Left ventricle myocardium inferior (tissue), 1 donor: ENCODE results near the gene WDR76. TPM values are rescaled to one million over a fixed set of nuclear protein-coding genes. Genes with fewer than 3 reads are reported as not detected.
"Not testable (repeated sequence)": the region's sequence is repeated elsewhere in the genome, so short reads cannot be mapped to it uniquely, and the experiment has no call there.

Experiments used
- DNase-seq: peaks from one replicate; pipeline ENCODE4 v3.0.0-alpha.2; 2020
- H3K27ac ChIP-seq: fragments of 200-600 bp; replicated peaks from 2 replicates; pipeline ENCODE4 v1.8.0; 2021
- H3K27me3 ChIP-seq: fragments of 200-600 bp; 2 replicates; pipeline ENCODE4 v1.8.0; 2021; ENCODE audit warnings: low read depth
- H3K36me3 ChIP-seq: fragments of 200-600 bp; 2 replicates; pipeline ENCODE4 v1.8.0; 2021
- H3K4me1 ChIP-seq: fragments of 200-600 bp; 2 replicates; pipeline ENCODE4 v1.8.0; 2021
- H3K4me3 ChIP-seq: fragments of 200-600 bp; 2 replicates; pipeline ENCODE4 v1.8.0; 2021; ENCODE audit warnings: mild to moderate bottlenecking, moderate library complexity
- H3K9me3 ChIP-seq: fragments of 200-600 bp; replicated peaks from 2 replicates; pipeline ENCODE4 v1.8.0; 2021
- intact Hi-C: fragments of 100-400 bp; cut with micrococcal nuclease; formaldehyde crosslinking; loops from one replicate; pipeline ENCODE4 v1.11.0; 2022
- total RNA-seq: library from RNA; stranded (reverse); fragmentation: NEBNext Ultra II Directional; extraction: Animal tissue kit (Norgen Biotek cat#: 25700); gene quantifications from one replicate; pipeline ENCODE4 v1.2.1, GENCODE V29; 2021
- TF ChIP-seq, protein P1 (sequence below): fragments of 200-600 bp; IDR thresholded peaks from 2 replicates; pipeline ENCODE4 v1.8.0; 2021; ENCODE audit warnings: antibody characterized with exemption, mild to moderate bottlenecking, borderline replicate concordance
- donor health status: DM: no; HTN: yes; CAD: no; lungs with severe emphysema.

Gene WDR76
- total RNA-seq, 1 donor from 2014 or later, result 1.8 TPM

DNA sequence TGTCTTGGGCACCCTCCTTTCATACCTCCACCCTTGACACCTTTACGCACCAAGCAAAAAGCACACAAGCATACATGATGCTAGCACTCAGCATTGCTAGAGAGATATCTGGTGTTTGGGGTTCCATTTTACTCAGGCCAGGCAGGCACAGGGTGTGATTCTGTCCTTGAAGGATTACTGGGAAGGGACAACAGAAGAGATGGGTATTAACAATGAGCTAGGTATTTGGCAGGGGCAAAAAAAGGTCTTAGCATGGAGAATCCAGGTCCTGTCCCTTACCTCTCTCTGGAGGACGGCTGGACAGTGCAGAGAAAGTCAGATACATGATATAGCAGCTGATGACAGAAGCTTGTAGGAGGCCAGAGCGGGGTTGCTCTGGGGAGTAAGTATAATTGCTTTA is 30.2 kb upstream of the WDR76 start:
- H3K27me3 ChIP-seq, result no peaks in the 10 kb centered on the region
- TF ChIP-seq, protein P1, sequence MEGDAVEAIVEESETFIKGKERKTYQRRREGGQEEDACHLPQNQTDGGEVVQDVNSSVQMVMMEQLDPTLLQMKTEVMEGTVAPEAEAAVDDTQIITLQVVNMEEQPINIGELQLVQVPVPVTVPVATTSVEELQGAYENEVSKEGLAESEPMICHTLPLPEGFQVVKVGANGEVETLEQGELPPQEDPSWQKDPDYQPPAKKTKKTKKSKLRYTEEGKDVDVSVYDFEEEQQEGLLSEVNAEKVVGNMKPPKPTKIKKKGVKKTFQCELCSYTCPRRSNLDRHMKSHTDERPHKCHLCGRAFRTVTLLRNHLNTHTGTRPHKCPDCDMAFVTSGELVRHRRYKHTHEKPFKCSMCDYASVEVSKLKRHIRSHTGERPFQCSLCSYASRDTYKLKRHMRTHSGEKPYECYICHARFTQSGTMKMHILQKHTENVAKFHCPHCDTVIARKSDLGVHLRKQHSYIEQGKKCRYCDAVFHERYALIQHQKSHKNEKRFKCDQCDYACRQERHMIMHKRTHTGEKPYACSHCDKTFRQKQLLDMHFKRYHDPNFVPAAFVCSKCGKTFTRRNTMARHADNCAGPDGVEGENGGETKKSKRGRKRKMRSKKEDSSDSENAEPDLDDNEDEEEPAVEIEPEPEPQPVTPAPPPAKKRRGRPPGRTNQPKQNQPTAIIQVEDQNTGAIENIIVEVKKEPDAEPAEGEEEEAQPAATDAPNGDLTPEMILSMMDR, result no peak
- H3K9me3 ChIP-seq, result no peaks in the 10 kb centered on the region
- peaks cover 57% of the 10 kb centered on the region for H3K36me3 ChIP-seq
- H3K27ac ChIP-seq, result peak overlapping the region; percentile 24
- no peak for DNase-seq
- intact Hi-C loops, result no loop called here
- H3K4me3 ChIP-seq, result no peak overlapping the region
- peaks cover 94% of the 10 kb centered on the region for H3K4me1 ChIP-seq

DNA sequence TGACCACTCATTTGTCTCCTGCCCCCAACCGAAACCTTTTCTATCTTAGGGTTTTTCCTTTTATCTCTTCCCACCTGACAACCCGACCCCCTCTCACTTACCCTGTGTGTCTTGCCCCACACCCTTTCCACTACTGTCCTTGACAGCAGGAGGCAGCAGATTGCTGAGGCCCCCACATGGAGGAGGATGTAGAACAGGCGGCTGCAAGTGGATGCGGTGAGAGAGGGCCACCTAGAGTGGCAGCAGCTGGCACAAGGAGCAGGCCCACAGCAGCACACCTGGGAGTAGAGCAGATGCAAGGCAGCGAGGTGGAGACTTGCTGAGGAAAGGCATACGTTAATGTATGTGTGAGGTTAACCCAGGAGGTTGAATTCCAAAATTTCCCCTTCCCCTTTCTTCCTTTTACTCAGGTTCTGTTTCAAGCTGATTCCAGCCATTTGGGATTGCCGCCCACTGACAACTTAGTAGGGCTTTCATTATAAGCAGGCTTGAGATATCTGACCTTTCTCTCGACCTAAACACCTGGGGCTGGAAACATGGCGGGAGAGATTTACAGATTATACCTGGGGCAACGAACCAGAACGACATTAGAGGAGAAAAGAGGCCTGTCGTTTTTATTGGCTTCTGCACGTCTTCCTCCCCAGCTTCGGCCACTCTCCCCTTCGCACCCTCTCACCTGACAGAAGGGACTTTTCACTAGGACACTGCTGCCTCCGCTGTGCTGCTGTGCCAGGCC is 27.4 kb upstream of the WDR76 start:
- Histone ChIP-seq H3K27me3 (no peaks in the 10 kb centered on the region), H3K36me3 (peaks cover 71% of the 10 kb centered on the region), H3K27ac (peak overlapping the region; percentile 88), H3K9me3 (no peaks in the 10 kb centered on the region), H3K4me1 (peaks cover 75% of the 10 kb centered on the region), H3K4me3 (no peak overlapping the region)
- no peak for DNase-seq
- intact Hi-C loops, result no loop called here
- TF ChIP-seq, protein P1, result no peak

- peaks cover 70% of the 10 kb centered on the region for H3K4me1 ChIP-seq
- H3K9me3 ChIP-seq, result no peaks in the 10 kb centered on the region
- no peaks in the 10 kb centered on the region for H3K27me3 ChIP-seq
- intact Hi-C loops, result no loop called here
- H3K36me3 ChIP-seq, result peaks cover 71% of the 10 kb centered on the region
- peak within 1 kb of the TSS; percentile 88 for H3K27ac ChIP-seq
- TF ChIP-seq, protein P1, result no peak
- no peak for DNase-seq
- peak within 1 kb of the TSS; percentile 94 for H3K4me3 ChIP-seq
Observed at GRCh38 chr15:43799945-43800285, 26.9 kb upstream of the WDR76 start, which contains the start of gene SERINC4. Gene SERINC4, minus strand, starts transcription at chr15:43800220. Its CDS starts 234 bp downstream, at chr15:43799986.

DNA sequence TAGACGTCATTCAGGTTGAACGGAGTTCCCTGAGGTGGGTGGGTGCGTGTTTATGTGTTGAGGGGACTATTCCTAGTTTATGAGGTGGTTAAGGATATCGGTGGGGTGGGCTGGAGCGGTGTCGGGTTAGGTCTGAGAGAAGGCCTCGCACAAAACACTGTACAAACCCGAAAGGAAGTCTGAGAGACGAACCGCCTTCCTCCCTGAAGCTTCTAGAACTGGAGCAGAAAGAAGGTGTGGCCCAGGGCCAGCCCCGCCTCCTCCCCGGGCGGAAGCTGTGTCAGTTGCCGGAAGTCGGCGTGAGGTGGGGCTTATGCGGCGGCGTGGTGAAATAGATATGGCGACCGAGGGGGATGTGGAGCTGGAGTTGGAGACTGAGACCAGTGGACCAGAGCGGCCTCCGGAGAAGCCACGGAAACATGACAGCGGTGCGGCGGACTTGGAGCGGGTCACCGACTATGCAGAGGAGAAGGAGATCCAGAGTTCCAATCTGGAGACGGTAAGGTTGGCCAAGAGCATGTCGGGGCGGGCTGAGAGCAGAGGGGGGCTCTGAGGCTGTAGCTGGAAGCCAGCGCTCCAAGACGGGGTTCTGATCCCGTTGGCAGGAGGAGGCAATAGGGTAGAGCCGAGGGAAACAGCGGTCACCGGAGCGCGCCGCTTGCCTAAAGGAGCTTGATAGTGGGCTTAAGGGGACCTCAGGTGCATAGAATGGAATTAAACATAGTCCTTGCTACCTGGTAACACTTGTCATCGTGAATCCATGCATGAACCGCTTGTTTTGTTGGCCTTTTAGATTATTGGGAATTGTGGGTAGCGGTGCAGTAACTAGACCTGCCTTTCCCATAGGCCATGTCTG is 26.3 kb upstream of the WDR76 start, which contains the start of gene HYPK:
Gene HYPK, plus strand, starts transcription at position 314 of the 856 bp plus-strand sequence. Its CDS starts 24 bp downstream, at position 338.
- DNase-seq, result peak; percentile 95
- intact Hi-C loops, result no loop called here
- peaks cover 64% of the 10 kb centered on the region for H3K4me1 ChIP-seq
- no peaks in the 10 kb centered on the region for H3K27me3 ChIP-seq
- TF ChIP-seq, protein P1, result no peak
- peaks cover 71% of the 10 kb centered on the region for H3K36me3 ChIP-seq
- H3K4me3 ChIP-seq, result peak within 1 kb of the TSS; percentile 94
- no peaks in the 10 kb centered on the region for H3K9me3 ChIP-seq
- H3K27ac ChIP-seq, result peak within 1 kb of the TSS; percentile 88

DNA sequence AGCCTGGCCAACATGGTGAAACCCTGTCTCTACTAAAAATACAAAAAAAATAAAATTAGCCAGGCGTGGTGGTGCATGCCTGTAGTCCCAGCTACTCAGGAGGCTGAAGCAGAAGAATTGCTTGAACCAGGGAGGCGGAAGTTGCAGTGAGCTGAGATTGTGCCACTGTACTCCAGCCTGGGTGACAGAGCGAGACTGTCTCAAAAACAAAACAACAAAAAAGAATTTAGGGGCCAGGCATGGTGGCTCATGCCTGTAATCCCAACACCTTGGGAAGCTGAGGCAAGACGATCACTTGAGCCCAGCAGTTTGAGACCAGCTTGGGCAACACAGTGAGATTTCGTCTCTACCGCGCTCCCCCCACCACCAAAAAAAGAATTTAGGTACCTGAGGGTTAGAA is 24.1 kb upstream of the WDR76 start:
- H3K4me3 ChIP-seq, H3K9me3 ChIP-seq, H3K27ac ChIP-seq, DNase-seq, intact Hi-C loops, H3K27me3 ChIP-seq: not testable (repeated sequence)
- H3K4me1 ChIP-seq, result peaks cover 42% of the 10 kb centered on the region
- H3K36me3 ChIP-seq, result peaks cover 77% of the 10 kb centered on the region
